ENCODE data around the gene DACH2.
"Not testable (repeated sequence)": the region's sequence is repeated elsewhere in the genome, so short reads cannot be mapped to it uniquely, and the experiment has no call there.

DACH2 gene

DNA sequence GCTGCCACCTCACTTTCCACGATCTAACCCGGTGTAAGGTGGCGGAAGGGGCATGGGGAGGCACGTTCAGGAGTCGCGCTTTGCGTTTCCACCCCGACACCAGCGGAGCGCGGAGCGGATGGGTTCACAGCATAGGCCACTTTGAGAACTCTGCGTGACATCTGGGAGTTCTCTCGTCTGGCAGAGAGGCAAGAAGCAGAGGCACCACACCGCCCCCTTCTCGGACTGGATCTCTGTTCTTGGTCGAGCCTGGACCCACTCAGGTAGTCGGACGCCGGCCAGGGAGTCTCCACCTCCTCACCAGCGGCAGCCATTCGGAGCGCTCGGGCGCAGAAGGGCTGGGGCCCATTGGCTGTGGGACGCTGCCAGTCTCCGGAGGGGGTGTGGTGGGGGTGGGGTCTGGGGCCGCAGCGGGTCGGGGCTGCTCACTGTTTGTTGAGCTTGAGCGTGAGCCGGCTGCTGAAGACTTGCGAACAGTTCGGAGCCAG lies at the start of gene DACH2:
TSS of gene DACH2 (plus strand) at position 428 of the 488 bp plus-strand sequence.
- peak; percentile 81 for DNase-seq (ENCODE audit: low spot score)

- DNase-seq (ENCODE audit: low spot score) = no peak
These were observed 45.9 kb upstream of the DACH2 start for GRCh38 chrX:86102341-86102740.

- no peak for DNase-seq (ENCODE audit: low spot score)
These were observed 45.2 kb upstream of the DACH2 start for GRCh38 chrX:86103061-86103460.

DNA sequence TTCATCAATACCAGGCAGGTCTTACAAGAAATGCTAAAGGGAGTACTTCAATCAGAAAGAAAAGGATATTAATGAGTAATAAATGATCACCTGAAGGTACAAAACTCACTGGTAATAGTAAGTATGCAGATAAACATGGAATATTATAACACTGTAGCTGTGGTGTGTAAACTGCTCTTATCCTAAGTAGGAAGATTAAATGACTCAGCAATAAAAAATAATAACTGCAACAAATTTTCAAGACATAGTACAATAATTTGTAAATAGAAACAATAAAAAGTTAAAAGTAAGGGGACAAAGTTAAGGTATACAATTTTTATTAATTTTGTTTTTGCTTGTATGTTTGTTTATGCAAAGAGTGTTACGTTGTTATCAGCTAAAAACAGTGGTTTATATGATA lies 43.7 kb upstream of the DACH2 start:
- DNase-seq (ENCODE audit: low spot score) = no peak

GRCh38 chrX:86121916-86122315 lies 26.3 kb upstream of the DACH2 start:
- no peak for DNase-seq (ENCODE audit: low spot score)

DNA sequence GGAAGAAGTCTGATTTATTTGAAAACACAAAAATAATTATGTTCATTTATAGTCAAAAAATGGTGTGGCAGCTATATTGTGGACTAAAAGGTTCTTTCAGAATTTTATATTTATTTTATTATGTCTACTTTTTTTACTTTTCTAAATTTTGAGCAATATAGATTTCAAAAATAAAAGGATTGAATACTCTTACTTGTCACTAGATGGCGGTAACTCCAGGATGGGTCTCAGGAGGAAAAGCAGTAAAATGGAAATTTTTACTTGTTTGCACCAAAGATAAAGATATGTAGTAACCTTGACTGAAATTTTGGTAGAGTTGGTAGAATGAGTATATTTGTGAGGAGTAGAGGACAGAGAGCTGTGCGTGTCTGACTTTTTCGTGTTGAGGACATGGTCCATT lies 14.5 kb upstream of the DACH2 start:
- DNase-seq (ENCODE audit: low spot score) = peak; percentile 5

GRCh38 chrX:86137071-86137470 lies 11.2 kb upstream of the DACH2 start:
- no peak for DNase-seq (ENCODE audit: low spot score)

DNA sequence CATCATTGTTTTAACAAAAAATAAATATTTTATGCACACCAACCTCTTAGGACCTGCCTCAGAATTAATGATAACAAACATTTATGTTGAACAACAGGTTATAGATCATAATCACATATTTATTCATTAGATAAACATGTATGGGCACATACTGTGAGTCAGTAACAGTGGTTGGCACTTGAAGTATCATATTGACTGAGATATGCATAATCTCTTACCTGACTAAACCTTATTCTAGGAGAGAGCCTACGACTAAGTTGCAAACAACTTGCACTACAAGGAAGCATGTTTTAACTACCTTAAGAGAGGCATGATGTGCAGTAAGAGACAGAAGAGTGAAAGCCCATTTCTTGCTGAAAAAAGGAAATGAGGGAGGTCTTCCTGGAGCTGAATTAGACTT lies 6.5 kb upstream of the DACH2 start:
- no peak for DNase-seq (ENCODE audit: low spot score)

DNA sequence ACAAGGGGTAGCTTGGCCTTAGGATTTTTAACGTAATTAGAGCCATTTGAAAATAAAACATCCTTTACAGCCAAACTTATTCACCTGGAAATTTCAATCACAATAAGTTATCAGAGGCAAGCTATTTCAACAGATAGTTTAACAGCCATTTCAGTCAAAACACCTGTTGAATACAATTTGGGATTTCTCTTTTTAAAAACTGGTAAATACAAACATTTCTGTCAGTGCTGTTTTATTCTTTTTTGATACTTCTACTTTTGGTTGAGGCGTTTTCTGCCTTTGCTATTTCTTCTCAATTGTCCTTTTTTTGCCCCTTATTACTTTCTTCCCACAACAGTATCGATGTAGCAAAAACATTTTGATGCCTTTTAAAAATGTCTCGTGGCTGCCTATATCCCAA lies 2.1 kb upstream of the DACH2 start:
- DNase-seq (ENCODE audit: low spot score) = no peak

GRCh38 chrX:86148594-86148993 lies 343 bp downstream of the DACH2 start:
- DNase-seq (ENCODE audit: low spot score) = peak; percentile 7

GRCh38 chrX:86149119-86149518 lies 868 bp downstream of the DACH2 start:
- no peak for DNase-seq (ENCODE audit: low spot score)

GRCh38 chrX:86154553-86154952 lies 6.3 kb downstream of the DACH2 start:
- DNase-seq (ENCODE audit: low spot score) = no peak

DNA sequence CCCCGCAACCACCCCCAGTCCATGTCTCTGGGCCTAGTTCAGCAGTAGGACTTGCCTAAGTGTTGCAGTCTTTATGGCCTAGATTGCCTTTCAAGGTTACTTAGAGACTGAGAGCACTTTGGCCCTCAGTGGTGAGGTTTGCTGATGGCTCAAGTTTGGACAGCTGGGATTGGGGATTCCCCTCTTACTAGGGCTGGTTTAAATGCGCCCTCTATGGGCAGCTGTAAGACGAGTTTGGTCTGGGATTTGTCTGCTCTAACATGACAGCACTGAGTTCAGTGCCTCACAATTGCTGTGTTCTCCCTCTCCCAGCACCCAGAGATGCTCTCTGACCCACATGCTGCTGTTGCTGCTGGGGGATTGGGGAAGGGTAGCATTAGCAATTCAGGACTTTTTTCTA lies 23.1 kb downstream of the DACH2 start:
- peak; percentile 7 for DNase-seq (ENCODE audit: low spot score)

GRCh38 chrX:86178906-86179305 lies 30.7 kb downstream of the DACH2 start:
- DNase-seq (ENCODE audit: low spot score) = no peak

GRCh38 chrX:86181325-86181724 lies 33.1 kb downstream of the DACH2 start:
- not testable (repeated sequence) for DNase-seq (ENCODE audit: low spot score)

DNA sequence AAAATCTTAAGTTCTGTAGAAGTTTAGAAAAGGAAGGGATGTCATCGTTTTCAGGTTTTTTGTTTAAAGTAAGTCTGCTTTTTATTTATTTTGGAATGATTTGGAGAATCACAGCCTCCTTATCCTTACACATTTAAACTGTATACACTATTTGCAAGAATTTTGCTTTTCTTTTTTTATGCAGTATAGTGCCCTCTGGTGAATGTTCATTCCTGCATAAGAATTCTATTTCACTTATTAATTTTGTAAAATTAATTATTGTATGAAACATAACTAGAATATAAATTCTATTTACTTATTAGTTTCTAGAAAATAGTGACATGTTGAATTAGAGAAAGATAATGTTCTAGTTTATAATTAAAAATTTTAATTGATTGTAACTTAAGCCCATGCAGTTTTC lies 44.6 kb downstream of the DACH2 start:
- no peak for DNase-seq (ENCODE audit: low spot score)

DNA sequence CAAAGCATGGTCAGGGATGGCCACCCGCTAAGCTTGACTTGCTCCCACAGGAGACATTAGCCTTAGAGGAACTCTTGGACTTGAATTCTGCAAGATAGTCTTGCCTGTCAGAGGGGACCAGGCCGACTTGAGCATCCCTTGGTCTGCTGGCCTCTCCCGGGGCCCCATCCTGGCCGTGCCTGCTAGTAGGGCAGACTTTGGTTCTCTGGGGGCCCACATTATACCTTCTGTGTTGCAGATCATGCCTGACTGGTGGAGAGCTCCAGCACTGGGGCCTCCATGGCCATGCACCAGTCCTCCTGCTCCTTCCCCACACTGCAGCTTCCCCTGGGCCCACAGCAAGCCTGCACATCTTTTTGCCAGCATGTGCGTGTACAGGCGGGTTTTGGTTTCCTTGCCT lies 46.5 kb downstream of the DACH2 start:
- DNase-seq (ENCODE audit: low spot score) = no peak

- DNase-seq (ENCODE audit: low spot score) = no peak
These were observed 47.1 kb downstream of the DACH2 start for GRCh38 chrX:86195343-86195742.

DNA sequence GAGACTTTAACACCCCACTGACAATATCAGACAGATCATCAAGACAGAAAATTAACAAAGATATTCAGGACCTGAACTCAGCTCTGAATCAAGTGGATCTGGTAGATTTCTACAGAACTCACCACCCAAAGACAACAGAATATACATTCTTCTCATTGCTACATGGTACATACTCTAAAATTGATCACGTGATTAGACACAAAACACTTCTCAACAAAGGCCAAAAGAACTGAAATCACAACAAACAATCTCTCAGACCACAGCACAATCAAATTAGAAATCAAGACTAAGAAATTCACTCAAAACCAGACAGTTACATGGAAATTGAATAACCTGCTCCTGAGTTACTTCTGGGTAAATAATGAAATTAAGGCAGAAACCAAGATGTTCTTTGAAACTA lies 49.6 kb downstream of the DACH2 start:
- DNase-seq (ENCODE audit: low spot score) = no peak

DNA sequence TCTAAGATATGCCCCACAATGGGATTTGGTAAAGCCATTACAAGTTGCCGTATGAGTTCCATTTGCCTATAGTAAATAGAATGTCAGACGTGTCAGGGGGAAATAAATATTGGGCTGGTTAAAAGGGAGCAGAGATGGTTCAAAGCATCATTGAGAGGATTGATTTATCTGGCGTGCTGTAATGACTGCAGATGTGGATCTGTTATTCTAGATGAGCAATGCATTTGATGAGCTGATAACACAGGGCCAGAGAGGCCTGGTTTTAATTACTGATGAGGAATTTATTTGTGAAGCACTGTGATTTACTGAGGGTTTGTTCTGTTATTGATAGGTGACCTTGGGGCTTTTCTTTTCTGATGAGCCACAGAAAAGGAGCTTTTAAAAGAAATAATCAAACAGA lies 62.5 kb downstream of the DACH2 start:
- DNase-seq (ENCODE audit: low spot score) = no peak

- no peak for DNase-seq (ENCODE audit: low spot score)
These were observed 67.0 kb downstream of the DACH2 start for GRCh38 chrX:86215260-86215659.

GRCh38 chrX:86237482-86237881 lies 89.2 kb downstream of the DACH2 start:
- no peak for DNase-seq (ENCODE audit: low spot score)

GRCh38 chrX:86241547-86241946 lies 93.3 kb downstream of the DACH2 start:
- DNase-seq (ENCODE audit: low spot score) = no peak

- no peak for DNase-seq (ENCODE audit: low spot score)
These were observed 115.3 kb downstream of the DACH2 start for GRCh38 chrX:86263526-86263925.

GRCh38 chrX:86295293-86295692 lies 147.0 kb downstream of the DACH2 start:
- DNase-seq (ENCODE audit: low spot score) = no peak

Measured in AG08396 (cell line).